Naive thymus-derived CD8-positive, alpha-beta T cell (primary cell): Measurements from ENCODE around the gene FKBP1A. TPM values are rescaled to one million over a fixed set of nuclear protein-coding genes. Genes with fewer than 3 reads are reported as not detected.
"Not testable (repeated sequence)": the region's sequence is repeated elsewhere in the genome, so short reads cannot be mapped to it uniquely, and the experiment has no call there.

ENCODE experiments used
- ATAC-seq, 2 donors: fragments of 150-1000 bp; cut with Tn5 transposase in 1 of 2; sonication (Bioruptor Pico), chemical (Tn5 transposase) in 1 of 2; 1 replicate in 1 of 2; 2 replicates in 1 of 2; pipeline ENCODE4 v1.10.0; 2021; ENCODE audit warnings: mild to moderate bottlenecking in 2 of 2, moderate library complexity in 2 of 2
- POLR2A ChIA-PET: fragments of 350-600 bp; sonication (Branson Sonifier 250); formaldehyde crosslinking; loops from one replicate; lab custom pipeline; 2021; ENCODE audit warnings: antibody characterized with exemption; lab: Charles Lee
- DNase-seq, 10 donors: peaks; one replicate each; pipeline versions ENCODE4 v3.0.0 to v3.0.0-alpha.2; 2020 to 2022
- H3K27ac Mint-ChIP-seq, 10 donors: one replicate each; pipeline ENCODE4 v1.8.0; 2020 to 2022; ENCODE audit warnings: mild to moderate bottlenecking in 10 of 10, mixed read lengths in 10 of 10, moderate library complexity in 4 of 10, inconsistent platforms in 1 of 10
- H3K27me3 Mint-ChIP-seq, 5 donors: one replicate each; pipeline ENCODE4 v1.8.0; 2021 to 2022; ENCODE audit warnings: mixed read lengths in 5 of 5
- H3K36me3 Mint-ChIP-seq, 3 donors: one replicate each; pipeline ENCODE4 v1.8.0; 2020 to 2022; ENCODE audit warnings: mixed read lengths in 3 of 3, mild to moderate bottlenecking in 2 of 3, inconsistent platforms in 1 of 3
- H3K4me1 Mint-ChIP-seq, 4 donors: one replicate each; pipeline ENCODE4 v1.8.0; 2021 to 2022; ENCODE audit warnings: mixed read lengths in 4 of 4
- H3K4me3 Mint-ChIP-seq, 10 donors: one replicate each; pipeline ENCODE4 v1.8.0; 2020 to 2022; ENCODE audit warnings: mild to moderate bottlenecking in 10 of 10, mixed read lengths in 10 of 10, moderate library complexity in 6 of 10, inconsistent platforms in 1 of 10
- H3K9me3 Mint-ChIP-seq, 9 donors: one replicate each; pipeline ENCODE4 v1.8.0; 2020 to 2022; ENCODE audit warnings: mixed read lengths in 9 of 9, mild to moderate bottlenecking in 3 of 9, inconsistent platforms in 1 of 9, moderate library complexity in 1 of 9
- polyA plus RNA-seq, 3 donors: library from polyadenylated mRNA; unstranded; fragments of 300-500 nt; fragmentation: Illumina TruSeq; gene quantifications; one replicate each; pipeline ENCODE4 v1.2.3, GENCODE V29; 2021
- total RNA-seq, 8 experiments: library from RNA in 2 of 8; stranded (reverse) in 2 of 8; gene quantifications; one replicate each; pipeline ENCODE4 v1.2.3 and lab custom pipeline; 2021 to 2026

FKBP1A gene
- total and polyA plus RNA-seq, 5 experiments from 2014 or later = 47.2 to 79.4 (median 50.4) TPM

GRCh38 chr20:1357921-1358671 is 34.8 kb downstream of the FKBP1A start:
- Mint-ChIP-seq H3K4me1 (peaks cover 29 to 56% (median 48%) of the 10 kb centered on the region in 4 donors), H3K27me3 (no peaks in the 10 kb centered on the region), H3K27ac (peak overlapping the region in 9 of 10 donors; percentile 37 to 72 (median 58)), H3K9me3 (peaks cover 0 to 7% (median 0%) of the 10 kb centered on the region in 9 donors), H3K4me3 (peak overlapping the region in 9 of 10 donors; percentile 2 to 75 (median 54)), H3K36me3 (peaks cover 14 to 80% (median 49%) of the 10 kb centered on the region in 3 donors)
- POLR2A ChIA-PET = interaction anchor here (0.6 to 0.7 kb wide), 2 partner anchors 608 to 1668 kb away, joined by 3 to 6 read pairs; no protein-coding TSS in a partner anchor
- ATAC-seq (peak; percentile 57 to 68), DNase-seq (no peak)

- H3K4me3 Mint-ChIP-seq = no peak overlapping the region
- H3K27ac Mint-ChIP-seq = peak overlapping the region in 2 of 10 donors; percentile 39 to 57
- POLR2A ChIA-PET = no interaction called here
Observed at GRCh38 chr20:1353956-1354355, 38.9 kb downstream of the FKBP1A start.

GRCh38 chr20:1346315-1346969 is 46.4 kb downstream of the FKBP1A start:
- Mint-ChIP-seq H3K9me3 (peaks cover 0 to 26% (median 5%) of the 10 kb centered on the region in 9 donors), H3K36me3 (peaks cover 11 to 34% (median 12%) of the 10 kb centered on the region in 3 donors), H3K27me3 (no peaks in the 10 kb centered on the region), H3K4me3 (peak overlapping the region in 8 of 10 donors; percentile 7 to 62 (median 44)), H3K27ac (peak overlapping the region in 7 of 10 donors; percentile 5 to 70 (median 51)), H3K4me1 (peaks cover 25 to 44% (median 37%) of the 10 kb centered on the region in 4 donors)
- peak in 1 of 10 donors; percentile 19 for DNase-seq
- POLR2A ChIA-PET = interaction anchor here (0.6 kb wide), 1 partner anchor 716 kb away, joined by 4 read pairs; no protein-coding TSS in a partner anchor
- peak; percentile 44 to 52 for ATAC-seq

More at GRCh38 chr20:1353956-1354355, 38.9 kb downstream of the FKBP1A start:
- peaks cover 18 to 45% (median 36%) of the 10 kb centered on the region in 4 donors for H3K4me1 Mint-ChIP-seq
- ATAC-seq = no peak
- H3K9me3 Mint-ChIP-seq = peaks cover 0 to 16% (median 3%) of the 10 kb centered on the region in 9 donors
- DNase-seq = no peak
- H3K36me3 Mint-ChIP-seq = peaks cover 36 to 71% (median 62%) of the 10 kb centered on the region in 3 donors
- no peaks in the 10 kb centered on the region for H3K27me3 Mint-ChIP-seq

GRCh38 chr20:1345756-1346093 is 47.1 kb downstream of the FKBP1A start:
- no peaks in the 10 kb centered on the region for H3K27me3 Mint-ChIP-seq
- no peak for ATAC-seq
- peak overlapping the region in 2 of 10 donors; percentile 4 to 26 for H3K27ac Mint-ChIP-seq
- POLR2A ChIA-PET = interaction anchor here (0.6 kb wide), 1 partner anchor 716 kb away, joined by 4 read pairs; no protein-coding TSS in a partner anchor
- peaks cover 4 to 28% (median 5%) of the 10 kb centered on the region in 3 donors for H3K36me3 Mint-ChIP-seq
- peaks cover 24 to 39% (median 32%) of the 10 kb centered on the region in 4 donors for H3K4me1 Mint-ChIP-seq
- DNase-seq = no peak
- H3K4me3 Mint-ChIP-seq = peak overlapping the region in 4 of 10 donors; percentile 4 to 62 (median 58)
- peaks cover 0 to 22% (median 5%) of the 10 kb centered on the region in 9 donors for H3K9me3 Mint-ChIP-seq

- H3K27ac Mint-ChIP-seq = peak overlapping the region in 4 of 10 donors; percentile 24 to 65 (median 37)
- POLR2A ChIA-PET = no interaction called here
- ATAC-seq = peak; percentile 57 to 62
- H3K9me3 Mint-ChIP-seq = peaks cover 0 to 19% (median 5%) of the 10 kb centered on the region in 9 donors
- H3K36me3 Mint-ChIP-seq = peaks cover 0 to 22% (median 0%) of the 10 kb centered on the region in 3 donors
- no peak for DNase-seq
- H3K27me3 Mint-ChIP-seq = no peaks in the 10 kb centered on the region
- peak overlapping the region in 5 of 10 donors; percentile 4 to 62 (median 25) for H3K4me3 Mint-ChIP-seq
- H3K4me1 Mint-ChIP-seq = peaks cover 20 to 36% (median 28%) of the 10 kb centered on the region in 4 donors
Observed at GRCh38 chr20:1345030-1345755, 47.7 kb downstream of the FKBP1A start.

- H3K27me3 Mint-ChIP-seq, ATAC-seq, H3K4me3 Mint-ChIP-seq, POLR2A ChIA-PET, DNase-seq: not testable (repeated sequence)
- H3K9me3 Mint-ChIP-seq = peaks cover 0 to 12% (median 3%) of the 10 kb centered on the region in 9 donors
- peaks cover 17 to 37% (median 27%) of the 10 kb centered on the region in 4 donors for H3K4me1 Mint-ChIP-seq
- peak overlapping the region in 2 of 10 donors; percentile 21 to 78 for H3K27ac Mint-ChIP-seq
- peaks cover 0 to 13% (median 0%) of the 10 kb centered on the region in 3 donors for H3K36me3 Mint-ChIP-seq
Observed at GRCh38 chr20:1343446-1344124, 49.3 kb downstream of the FKBP1A start.

DNA sequence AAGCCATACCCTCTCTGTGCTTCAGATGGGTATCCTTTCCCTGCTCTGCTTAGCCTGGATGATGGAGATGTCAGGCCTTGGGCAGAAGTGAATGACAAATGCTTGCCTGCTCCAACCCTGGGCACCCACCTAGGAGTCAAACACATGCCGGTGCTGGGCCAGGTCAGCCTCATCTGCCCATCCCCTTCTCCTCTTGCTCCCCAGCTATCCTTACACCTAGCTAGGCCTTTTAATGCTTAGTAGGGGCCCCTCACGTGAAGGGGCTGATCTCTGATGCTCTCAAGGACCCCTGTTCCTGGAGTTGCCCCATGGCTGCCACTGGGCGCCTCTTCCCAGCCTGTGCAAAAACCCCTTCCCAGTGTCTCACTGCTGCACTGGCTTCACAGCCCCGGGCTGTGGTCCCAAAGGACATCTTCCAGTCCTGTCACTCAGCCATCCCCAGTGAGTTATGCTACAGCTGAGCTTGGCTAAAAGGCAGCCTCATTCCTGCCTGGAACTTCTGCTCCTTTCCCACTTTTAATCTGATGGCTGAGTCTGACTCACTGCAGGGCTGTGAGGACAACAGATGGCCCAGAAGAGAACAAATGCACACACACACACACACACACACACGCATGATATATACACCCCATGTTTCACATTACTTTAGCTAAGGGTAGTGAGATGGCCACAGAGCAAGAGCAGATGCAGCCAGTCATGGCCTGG is 51.1 kb downstream of the FKBP1A start:
- H3K9me3 Mint-ChIP-seq = no peaks in the 10 kb centered on the region
- peak overlapping the region in 2 of 10 donors; percentile 24 to 40 for H3K27ac Mint-ChIP-seq
- H3K36me3 Mint-ChIP-seq = no peaks in the 10 kb centered on the region
- ATAC-seq = no peak
- no peak for DNase-seq
- peaks cover 20 to 39% (median 31%) of the 10 kb centered on the region in 4 donors for H3K4me1 Mint-ChIP-seq
- POLR2A ChIA-PET = no interaction called here
- no peaks in the 10 kb centered on the region for H3K27me3 Mint-ChIP-seq
- no peak overlapping the region for H3K4me3 Mint-ChIP-seq

- peak overlapping the region in 2 of 10 donors; percentile 69 to 70 for H3K27ac Mint-ChIP-seq
- POLR2A ChIA-PET = no interaction called here
- no peaks in the 10 kb centered on the region for H3K9me3 Mint-ChIP-seq
- H3K4me1 Mint-ChIP-seq = peaks cover 18 to 31% (median 23%) of the 10 kb centered on the region in 4 donors
- H3K36me3 Mint-ChIP-seq = no peaks in the 10 kb centered on the region
- no peak overlapping the region for H3K4me3 Mint-ChIP-seq
- no peak for ATAC-seq
- H3K27me3 Mint-ChIP-seq = no peaks in the 10 kb centered on the region
- DNase-seq = no peak
Observed at GRCh38 chr20:1338801-1339200, 54.1 kb downstream of the FKBP1A start.

DNA sequence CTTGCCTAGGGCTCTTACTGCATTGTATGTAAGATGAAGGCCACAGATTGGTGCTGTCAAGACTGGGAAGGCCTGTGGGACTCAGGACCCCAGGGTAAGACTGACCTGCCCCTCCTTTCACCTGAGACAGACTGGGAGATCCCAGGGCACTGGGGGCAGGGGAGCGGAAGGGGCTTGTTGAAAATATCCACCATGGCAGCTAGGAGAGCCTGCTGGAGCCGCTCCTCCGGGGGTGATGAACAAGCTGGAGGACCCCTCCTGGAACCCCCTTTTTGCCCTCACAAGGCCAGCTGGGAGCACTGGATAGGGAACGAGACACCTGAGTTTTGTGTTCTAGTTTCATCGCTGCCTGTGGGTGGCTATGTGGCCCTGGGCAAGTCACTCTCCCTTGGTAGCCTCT is 54.8 kb downstream of the FKBP1A start:
- POLR2A ChIA-PET = no interaction called here
- no peak for DNase-seq
- Mint-ChIP-seq H3K27me3 (no peaks in the 10 kb centered on the region), H3K27ac (peak overlapping the region in 7 of 10 donors; percentile 19 to 95 (median 69)), H3K9me3 (no peaks in the 10 kb centered on the region), H3K36me3 (peaks cover 0 to 5% (median 4%) of the 10 kb centered on the region in 3 donors), H3K4me3 (no peak overlapping the region), H3K4me1 (peaks cover 20 to 32% (median 24%) of the 10 kb centered on the region in 4 donors)
- no peak for ATAC-seq

GRCh38 chr20:1337441-1337840 is 55.4 kb downstream of the FKBP1A start:
- Mint-ChIP-seq H3K27me3 (no peaks in the 10 kb centered on the region), H3K4me1 (peaks cover 21 to 34% (median 24%) of the 10 kb centered on the region in 4 donors), H3K36me3 (peaks cover 0 to 9% (median 7%) of the 10 kb centered on the region in 3 donors), H3K27ac (peak overlapping the region; percentile 27 to 95 (median 68)), H3K9me3 (no peaks in the 10 kb centered on the region), H3K4me3 (peak overlapping the region in 3 of 10 donors; percentile 39 to 55 (median 54))
- no peak for DNase-seq
- POLR2A ChIA-PET = interaction anchor here (1.2 kb wide), 1 partner anchor 52 kb away, joined by 3 read pairs; no protein-coding TSS in a partner anchor
- ATAC-seq = no peak
